WTC11 (cell line): ENCODE results near the gene AK6.

Source experiments
- CTCF ChIP-seq: fragments of 200-600 bp; IDR thresholded peaks from 2 replicates; pipeline ENCODE4 v1.8.0; 2022; ENCODE audit warnings: antibody characterized with exemption
- FOXK1 ChIP-seq: sonication (generic); formaldehyde crosslinking; IDR thresholded peaks from 2 replicates; pipeline ENCODE4 v1.8.0; 2022; ENCODE audit warnings: mild to moderate bottlenecking, moderate library complexity, missing genetic modification reagents
- TF ChIP-seq, protein P1 (sequence below): sonication (generic); formaldehyde crosslinking; IDR thresholded peaks from 2 replicates; pipeline ENCODE4 v1.8.0; 2022; ENCODE audit warnings: mild to moderate bottlenecking, missing genetic modification reagents

DNA sequence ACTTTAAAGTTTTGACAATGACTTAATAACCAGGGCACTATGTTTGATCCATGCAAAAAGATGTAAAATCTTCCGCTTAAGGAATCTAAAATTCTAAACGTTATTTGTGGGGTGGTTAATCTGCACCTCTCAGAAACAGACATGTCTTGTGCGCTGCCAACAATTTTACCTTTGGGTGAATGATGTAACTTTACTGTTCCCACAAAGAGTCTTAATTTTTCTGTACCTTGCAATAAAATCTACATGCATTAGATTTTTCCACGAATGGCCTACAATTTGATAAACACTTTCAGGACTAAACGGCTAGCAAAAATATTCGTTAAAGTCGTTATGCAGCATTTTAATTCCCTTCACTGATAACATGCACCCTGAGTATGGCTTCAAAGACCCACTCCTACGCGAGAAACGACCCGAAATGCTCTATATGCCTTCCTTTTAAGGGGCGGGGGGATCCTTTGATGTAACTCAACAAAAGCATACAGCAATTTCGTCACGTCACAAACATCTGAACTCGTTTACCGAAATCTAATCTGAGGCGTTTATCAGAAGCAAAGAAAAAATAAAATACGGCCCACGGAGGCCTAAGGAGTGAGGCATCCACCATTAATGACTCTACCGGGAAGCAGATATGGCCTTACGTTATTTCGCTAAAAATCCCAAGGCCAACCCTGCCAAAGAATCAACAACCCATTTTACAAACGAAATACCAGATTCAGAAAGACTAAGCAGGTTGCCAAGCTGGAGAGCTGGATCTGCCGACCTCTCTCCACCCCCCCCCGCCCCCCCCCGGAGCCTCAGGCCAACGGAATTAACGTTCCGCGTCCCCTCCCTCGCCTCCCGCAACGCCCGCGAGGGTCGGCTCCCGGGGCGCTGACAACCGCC, 621 bp downstream of the AK6 start:
- no peak for TF ChIP-seq FOXK1 (CRISPR knock-in tag)
- TF ChIP-seq, protein P1, sequence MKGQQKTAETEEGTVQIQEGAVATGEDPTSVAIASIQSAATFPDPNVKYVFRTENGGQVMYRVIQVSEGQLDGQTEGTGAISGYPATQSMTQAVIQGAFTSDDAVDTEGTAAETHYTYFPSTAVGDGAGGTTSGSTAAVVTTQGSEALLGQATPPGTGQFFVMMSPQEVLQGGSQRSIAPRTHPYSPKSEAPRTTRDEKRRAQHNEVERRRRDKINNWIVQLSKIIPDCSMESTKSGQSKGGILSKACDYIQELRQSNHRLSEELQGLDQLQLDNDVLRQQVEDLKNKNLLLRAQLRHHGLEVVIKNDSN (CRISPR knock-in tag), result no peak
- TF ChIP-seq CTCF, result no peak
